Endothelial cell of umbilical vein (primary cell): ENCODE measurements around the gene ROBO2. TPM values are rescaled to one million over a fixed set of nuclear protein-coding genes. Genes with fewer than 3 reads are reported as not detected.

ENCODE experiments used
- BruUV-seq: library from RNA; stranded (reverse); fragments of 400-500 nt; replicated peaks from 2 replicates; lab custom pipeline; 2021; lab: Mats Ljungman, UMichigan
- CTCF ChIA-PET: fragments of 300-600, 350-600 bp; sonication (Branson Sonifier 250); formaldehyde crosslinking; loops from one replicate; lab custom pipeline; 2021; ENCODE audit warnings: antibody characterized with exemption, inconsistent platforms; lab: Charles Lee
- POLR2A ChIA-PET: fragments of 300-600, 350-600 bp; sonication (Branson Sonifier 250); formaldehyde crosslinking; loops from one replicate; lab custom pipeline; 2021; ENCODE audit warnings: antibody characterized with exemption, inconsistent platforms; lab: Charles Lee
- DNase-seq: peaks from one replicate; pipeline ENCODE4 v3.0.0-alpha.2; 2011; ENCODE audit warnings: low read depth, low spot score
- FAIRE-seq: peaks from 2 replicates; lab custom pipeline; 2011; peaks lifted over from hg19 to GRCh38; lab: Jason Lieb, UNC
- H2AFZ ChIP-seq: 2 replicates; pipeline ENCODE4 v1.6.0; 2012; ENCODE audit warnings: low read depth, low read length, control low read depth, inconsistent platforms
- H3K27ac ChIP-seq: 2 replicates; pipeline ENCODE4 v1.5.1; 2011; ENCODE audit warnings: low read depth, mild to moderate bottlenecking, control low read depth, low read length, moderate library complexity; ENCODE audit not compliant: insufficient read depth
- H3K27me3 ChIP-seq, 2 experiments: 2 replicates each; pipeline versions ENCODE4 v1.6.0 to v1.6.1; 2011; ENCODE audit warnings: low read length in 2 of 2, mixed read lengths in 1 of 2; ENCODE audit not compliant: control insufficient read depth in 2 of 2, insufficient read depth in 2 of 2
- H3K36me3 ChIP-seq, 2 experiments: 2 replicates in 1 of 2; 3 replicates in 1 of 2; pipeline ENCODE4 v1.5.1; 2011; ENCODE audit warnings: low read length in 2 of 2, mild to moderate bottlenecking in 1 of 2, moderate library complexity in 1 of 2; ENCODE audit not compliant: control insufficient read depth in 2 of 2, insufficient read depth in 2 of 2; ENCODE audit errors: extremely low read depth in 1 of 2
- H3K4me1 ChIP-seq: 3 replicates; pipeline ENCODE4 v1.5.1; 2011; ENCODE audit warnings: mild to moderate bottlenecking, low read length; ENCODE audit not compliant: control insufficient read depth, insufficient read depth; ENCODE audit errors: extremely low read depth
- H3K4me2 ChIP-seq: 2 replicates; pipeline ENCODE4 v1.6.1; 2011; ENCODE audit warnings: low read length, control low read depth, mixed read lengths; ENCODE audit not compliant: insufficient read depth
- H3K4me3 ChIP-seq, 3 experiments: fragments of 200-600 bp in 1 of 3; sonication (generic), shearing (Covaris generic) in 1 of 3; replicated peaks in 1 of 3; 2 replicates each; pipeline ENCODE4 v1.5.1; 2011 to 2016; ENCODE audit warnings: control low read depth in 3 of 3, low read length in 3 of 3, mild to moderate bottlenecking in 2 of 3, inconsistent platforms in 1 of 3, low read depth in 1 of 3, moderate library complexity in 1 of 3; ENCODE audit not compliant: insufficient read depth in 1 of 3
- H3K79me2 ChIP-seq: 2 replicates; pipeline ENCODE4 v1.6.0; 2012; ENCODE audit warnings: low read length, inconsistent platforms; ENCODE audit not compliant: control insufficient read depth, insufficient read depth
- H3K9ac ChIP-seq: replicated peaks from 2 replicates; pipeline ENCODE3; 2011; ENCODE audit warnings: low read length, control low read depth; ENCODE audit not compliant: insufficient read depth; ENCODE audit errors: extremely low read depth
- H3K9me1 ChIP-seq: replicated peaks from 3 replicates; pipeline ENCODE4 v1.6.0; 2011; ENCODE audit warnings: mild to moderate bottlenecking, low read length; ENCODE audit not compliant: control insufficient read depth, insufficient read depth; ENCODE audit errors: extremely low read depth
- H3K9me3 ChIP-seq: replicated peaks from 2 replicates; pipeline ENCODE4 v1.5.1; 2012; ENCODE audit warnings: low read length, inconsistent platforms; ENCODE audit not compliant: control insufficient read depth, insufficient read depth
- H4K20me1 ChIP-seq: replicated peaks from 2 replicates; pipeline ENCODE3; 2011; ENCODE audit warnings: mild to moderate bottlenecking, low read length; ENCODE audit not compliant: control insufficient read depth, insufficient read depth; ENCODE audit errors: extremely low read depth
- CTCF ChIP-seq, 2 donors: IDR thresholded peaks; 1 replicate in 1 of 2; 2 replicates in 1 of 2; pipeline ENCODE4 v1.5.1; 2011; ENCODE audit warnings: low read length in 2 of 2, mild to moderate bottlenecking in 2 of 2, moderate library complexity in 2 of 2, control low read depth in 1 of 2, inconsistent platforms in 1 of 2, low read depth in 1 of 2; ENCODE audit not compliant: insufficient read depth in 1 of 2; ENCODE audit errors: extremely low read depth in 1 of 2
- EZH2 ChIP-seq: IDR thresholded peaks from 2 replicates; pipeline ENCODE4 v1.6.1; 2012; ENCODE audit warnings: borderline replicate concordance, low read depth, mild to moderate bottlenecking, moderate library complexity, low read length, inconsistent platforms; ENCODE audit not compliant: severe bottlenecking
- FOS ChIP-seq: IDR thresholded peaks from 2 replicates; pipeline ENCODE4 v1.6.1; 2011; ENCODE audit warnings: mild to moderate bottlenecking, low read length, moderate library complexity, borderline replicate concordance; ENCODE audit not compliant: insufficient read depth
- GATA2 ChIP-seq: IDR thresholded peaks from 2 replicates; pipeline ENCODE4 v1.7.0; 2011; ENCODE audit warnings: low read depth, mild to moderate bottlenecking, moderate library complexity, mixed read lengths, low read length; ENCODE audit not compliant: insufficient read length, insufficient read depth
- JUN ChIP-seq: IDR thresholded peaks from 2 replicates; pipeline ENCODE4 v1.6.1; 2011; ENCODE audit warnings: borderline replicate concordance, low read depth; ENCODE audit not compliant: insufficient read length, insufficient read depth
- MAX ChIP-seq: IDR thresholded peaks from 2 replicates; pipeline ENCODE4 v1.6.1; 2011; ENCODE audit not compliant: insufficient read depth, insufficient read length
- MYC ChIP-seq: IDR thresholded peaks from one replicate; pipeline ENCODE4 v1.6.1; 2011; ENCODE audit warnings: mild to moderate bottlenecking, low read depth, low read length
- POLR2A ChIP-seq: IDR thresholded peaks from 2 replicates; pipeline ENCODE4 v1.6.1; 2012; ENCODE audit warnings: low read depth, mild to moderate bottlenecking, control low read depth, low read length
- POLR2AphosphoS5 ChIP-seq: IDR thresholded peaks from 2 replicates; pipeline ENCODE4 v1.6.1; 2012; ENCODE audit warnings: low read depth, mild to moderate bottlenecking, control low read depth, low read length, moderate library complexity; ENCODE audit not compliant: insufficient read depth
- dilution Hi-C: fragments of 300-500 bp; cut with MboI; formaldehyde crosslinking; loops from one replicate; pipeline ENCODE4 v1.15.0; 2019; ENCODE audit warnings: low sequenced_read_pairs; ENCODE audit not compliant: extremely low pct_ligation_motif_present
- intact Hi-C: fragments of 100-400 bp; cut with micrococcal nuclease; formaldehyde crosslinking; loops from one replicate; pipeline ENCODE4 v1.10.0; 2022
- polyA plus RNA-seq, 4 experiments: library from polyadenylated mRNA; depleted of rRNA in 3 of 4; stranded (reverse) in 3 of 4; unstranded in 1 of 4; fragments of >200 nt; gene quantifications; 2 replicates each; pipeline versions ENCODE4 v1.2.1 to v1.2.3, GENCODE V29; 2011 to 2012; ENCODE audit warnings: missing spikeins in 1 of 4
- total RNA-seq: library from RNA; stranded (reverse); gene quantifications from 2 replicates; pipeline ENCODE4 v1.2.3, GENCODE V29; 2021

Gene ROBO2
- total and polyA plus RNA-seq, 2 donors (not counting 3 experiments of a cell fraction or from before 2014, with no cell fraction given): not detected

GRCh38 chr3:77326586-77326985 lies 286.7 kb downstream of the ROBO2 start:
- intact Hi-C loops: no loop called here
- CTCF ChIA-PET: no interaction called here

More at GRCh38 chr3:77326586-77326985, 286.7 kb downstream of the ROBO2 start:
- Histone ChIP-seq H2AFZ (no peak overlapping the region), H3K4me3 (no peak overlapping the region), H3K27ac (no peak overlapping the region), H3K79me2 (no peaks in the 10 kb centered on the region), H3K27me3 (no peaks in the 10 kb centered on the region), H3K4me1 (no peaks in the 10 kb centered on the region), H3K4me2 (no peak overlapping the region), H3K9me1 (no peaks in the 10 kb centered on the region), H4K20me1 (no peaks in the 10 kb centered on the region), H3K36me3 (no peaks in the 10 kb centered on the region), H3K9me3 (no peaks in the 10 kb centered on the region), H3K9ac (no peak overlapping the region)
- DNase-seq (no peak), FAIRE-seq (no peak)
- no peak for TF ChIP-seq MAX
- no peak for TF ChIP-seq GATA2
- TF ChIP-seq MYC: no peak
- TF ChIP-seq CTCF (IDR thresholded peaks at IDR 0.05; ENCODE audit: extremely low read depth in 1 of 2, insufficient read depth in 1 of 2, low read depth in 1 of 2, low read length in 2 of 2): no peak
- no peak for TF ChIP-seq POLR2AphosphoS5
- TF ChIP-seq JUN: no peak
- no peak for TF ChIP-seq POLR2A
- TF ChIP-seq EZH2: no peak
- no peak for TF ChIP-seq FOS
- POLR2A ChIA-PET: no interaction called here
- BruUV-seq: no TSS peak
- dilution Hi-C loops: no loop called here
